ELF-1 (cell line): Measurements from ENCODE around the gene HAUS7.

Experiments used
- DNase-seq: peaks from one replicate; pipeline ENCODE4 v3.0.0-alpha.2; 2016; ENCODE audit warnings: low read depth, low spot score

HAUS7 gene

DNA sequence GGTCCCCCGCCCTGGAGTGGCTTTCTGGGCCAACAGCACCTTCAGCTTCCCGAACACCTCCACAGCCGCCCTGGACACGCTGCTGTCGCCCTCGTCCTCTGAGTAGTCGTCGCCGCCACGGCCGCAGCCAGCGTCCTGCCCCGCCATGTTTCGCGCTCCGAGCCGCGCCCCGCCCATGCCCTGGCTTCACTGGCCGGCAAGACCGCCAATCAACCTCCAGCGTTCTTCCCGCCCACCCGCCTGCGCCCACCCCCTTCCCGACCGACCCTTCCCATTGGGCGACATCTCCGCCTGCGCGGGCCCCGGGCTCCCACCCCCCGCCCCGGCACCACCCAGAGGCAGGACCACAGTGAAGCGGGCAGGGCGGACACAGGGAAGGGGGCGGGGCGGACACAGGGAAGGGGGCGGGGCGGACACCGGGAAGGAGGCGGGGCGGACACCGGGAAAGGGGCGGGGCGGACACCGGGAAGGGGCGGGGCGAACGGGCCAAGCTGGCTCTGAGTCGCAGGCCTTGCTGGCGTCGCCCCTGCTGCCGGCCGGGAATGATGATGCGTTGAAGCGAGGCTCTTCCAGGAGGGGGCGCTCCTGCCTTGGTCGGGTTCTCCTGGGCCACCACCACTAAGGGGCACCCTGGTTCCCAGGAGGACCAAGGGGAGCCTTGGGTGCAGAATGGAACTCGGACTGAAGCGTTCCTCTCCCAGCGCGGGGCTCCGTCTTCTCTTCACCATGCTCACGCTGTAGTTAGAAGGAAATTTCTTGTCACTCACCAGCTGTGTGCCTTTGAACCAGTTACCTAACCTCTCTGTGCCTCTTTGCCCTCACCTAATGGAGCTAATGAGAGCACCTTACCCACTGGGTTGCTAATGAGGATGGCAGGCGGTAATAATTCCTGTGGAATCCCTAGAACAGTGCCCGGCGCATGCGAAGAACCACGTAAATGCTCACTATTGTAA, at the start of gene HAUS7:
TSS of gene HAUS7 (minus strand) at position 166 of the 953 bp plus-strand sequence. CDS start at position 147, 19 bp downstream.
- DNase-seq = peak; percentile 98

DNA sequence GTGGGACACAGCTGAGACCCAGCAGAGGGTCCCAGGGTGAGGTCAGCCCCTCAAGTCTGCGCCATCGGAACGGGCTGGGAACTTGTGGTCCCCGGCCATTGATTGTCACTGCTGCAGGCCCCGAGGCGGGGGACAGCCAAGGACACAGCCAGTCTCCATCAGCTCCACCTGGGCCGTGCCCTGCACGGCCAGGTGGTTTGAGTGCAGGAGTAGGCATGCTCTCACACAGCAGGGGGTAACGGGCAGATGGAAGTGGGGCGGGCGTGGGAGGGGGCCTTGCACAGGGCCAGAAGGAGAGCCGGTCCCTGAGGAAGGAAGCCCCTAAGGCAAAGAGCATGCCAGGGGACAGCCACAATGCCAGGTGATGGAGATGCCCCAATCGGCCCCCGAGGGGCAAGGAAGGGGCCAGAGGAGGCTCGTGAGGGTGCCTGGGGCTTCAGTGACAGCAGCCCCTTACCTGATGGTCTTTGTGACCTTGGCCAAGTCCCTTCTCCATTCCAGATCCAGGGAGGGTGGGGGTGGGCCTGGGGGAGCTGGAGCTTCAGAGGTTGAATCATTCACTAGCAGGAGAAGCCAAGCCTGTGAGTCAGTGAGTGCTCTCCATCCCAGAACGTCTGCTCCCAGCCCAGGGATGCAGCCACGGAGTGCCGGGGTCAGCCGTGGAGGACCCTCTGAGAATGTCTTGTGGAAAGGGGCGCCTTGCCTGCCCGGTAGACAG, 49.4 kb upstream of the HAUS7 start:
- no peak for DNase-seq

DNA sequence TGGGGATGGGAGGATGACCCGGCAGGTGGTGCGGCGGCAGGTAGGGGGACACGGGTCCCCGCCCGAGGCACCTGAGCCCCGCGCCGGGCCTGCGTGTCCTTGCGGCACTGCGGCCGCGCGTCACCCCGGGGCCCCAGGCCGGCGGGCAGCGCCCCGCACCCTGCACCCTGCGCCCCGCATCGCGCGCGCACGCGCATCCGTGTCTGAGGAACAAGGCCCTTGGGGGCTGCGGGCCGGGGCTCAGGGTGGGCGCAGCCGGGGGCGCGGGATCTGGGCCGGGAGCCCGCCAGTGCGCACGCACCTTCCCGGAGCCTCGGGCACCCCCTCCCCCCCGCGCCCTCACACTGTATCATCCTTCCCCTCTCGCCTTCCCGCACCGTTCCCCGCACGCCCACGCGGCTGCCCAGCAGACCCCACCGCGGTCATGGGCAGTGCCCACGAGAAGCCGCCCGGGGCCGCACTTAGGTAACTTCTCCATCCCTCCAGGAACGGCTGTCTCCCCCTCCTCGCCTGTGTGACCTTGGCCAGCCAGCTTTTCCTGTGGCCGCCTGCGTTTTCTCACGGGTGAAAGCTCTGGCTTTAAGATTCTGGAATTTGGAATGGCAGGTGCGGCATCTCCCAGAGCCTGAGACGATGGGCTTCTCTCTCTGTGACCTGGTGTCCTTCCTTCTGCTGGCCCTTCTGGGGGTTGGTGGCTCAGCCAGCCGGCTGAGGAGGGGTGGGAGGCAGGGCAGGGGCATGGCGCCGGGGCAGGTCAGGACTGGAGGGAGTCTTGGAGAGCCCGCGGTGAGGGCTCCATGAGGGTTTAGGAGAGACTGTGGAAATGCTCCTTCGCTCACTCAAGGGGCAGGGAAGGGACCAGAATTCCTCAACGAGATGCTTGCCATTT, 47.8 kb upstream of the HAUS7 start:
- DNase-seq = no peak

DNA sequence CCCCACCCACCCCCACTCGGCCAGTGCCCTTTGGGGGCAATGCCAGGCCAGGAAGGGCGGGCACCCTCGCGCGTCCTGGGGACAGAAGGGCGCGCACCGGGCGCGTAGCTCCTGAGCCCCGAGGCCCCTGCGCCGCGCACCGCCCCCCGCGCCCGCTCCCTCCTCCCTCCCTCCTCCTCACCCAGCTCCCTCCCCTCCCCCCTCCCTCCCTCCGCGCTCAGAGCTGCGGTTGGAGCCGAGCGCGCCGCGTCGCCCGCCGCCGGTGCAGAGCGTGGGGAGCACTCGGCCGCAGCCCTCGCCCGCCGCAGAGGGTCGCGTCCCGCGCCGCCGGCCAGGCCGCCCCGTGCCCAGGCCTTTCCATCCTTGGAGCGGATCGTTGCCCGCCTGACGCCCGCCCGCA, 47.0 kb upstream of the HAUS7 start, which contains the start of gene ATP2B3:
TSS of gene ATP2B3 (plus strand) at position 220 of the 400 bp plus-strand sequence. CDS start 18,606 bp downstream, outside the sequence.
- no peak for DNase-seq

DNA sequence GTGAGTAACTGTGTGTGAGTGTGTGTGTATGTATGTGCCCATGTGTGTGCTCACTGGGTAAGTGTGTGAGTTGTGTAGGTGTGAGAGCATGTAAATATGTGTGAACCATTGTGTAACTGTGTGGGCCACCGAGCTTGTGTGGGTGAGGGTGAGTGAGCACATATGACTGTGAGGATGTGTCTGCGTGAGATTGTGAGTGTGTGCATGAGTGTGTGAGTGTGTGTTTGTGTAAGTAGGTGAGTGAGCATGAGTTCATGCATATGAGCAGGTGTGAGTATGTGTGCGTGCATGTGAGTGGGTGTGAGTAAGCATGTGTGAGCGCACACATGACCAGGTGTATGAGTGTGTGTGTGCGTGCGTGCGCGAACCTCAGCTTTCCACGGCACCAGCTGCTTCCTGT, 45.7 kb upstream of the HAUS7 start:
- no peak for DNase-seq

DNA sequence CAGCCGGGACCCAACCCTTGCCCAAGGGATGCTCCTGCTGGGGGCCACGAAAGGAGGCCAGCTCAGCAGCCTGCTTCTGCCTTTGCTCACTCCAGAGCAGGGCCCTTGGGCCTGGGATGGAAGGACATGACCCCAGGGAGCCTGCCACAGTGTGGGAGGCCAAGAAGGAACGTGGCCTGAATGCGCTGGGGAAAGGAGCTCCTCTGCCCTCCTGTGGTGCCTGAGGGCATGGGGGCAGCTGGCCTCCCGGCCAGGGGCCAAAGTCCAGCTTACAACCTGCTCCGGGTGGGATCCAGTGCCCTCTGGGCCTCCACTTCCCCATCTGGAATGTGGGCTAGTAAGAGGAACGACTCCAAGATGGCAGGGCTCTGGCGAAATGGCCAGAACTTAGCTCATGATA, 45.1 kb upstream of the HAUS7 start:
- no peak for DNase-seq

DNA sequence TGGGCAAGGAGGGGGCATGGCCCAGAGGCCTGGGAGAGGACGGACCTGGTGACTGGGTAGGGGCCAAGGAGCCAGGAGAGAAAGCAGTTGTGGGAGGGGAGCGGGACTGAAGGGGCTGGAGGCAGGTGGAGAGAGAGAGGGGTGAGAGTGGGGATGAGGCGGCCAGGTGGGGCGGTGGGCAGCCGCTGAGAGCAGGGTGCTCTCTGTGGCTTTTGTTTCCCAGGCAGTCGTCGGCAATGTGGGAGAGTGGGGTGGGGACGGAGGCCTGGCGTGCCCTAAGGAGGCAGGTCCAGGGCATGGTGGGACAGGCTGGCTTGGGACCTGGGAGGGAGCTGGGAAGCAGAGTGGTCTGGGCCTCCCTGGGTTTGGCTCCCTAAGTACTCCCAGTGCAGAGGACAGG, 43.9 kb upstream of the HAUS7 start:
- no peak for DNase-seq

DNA sequence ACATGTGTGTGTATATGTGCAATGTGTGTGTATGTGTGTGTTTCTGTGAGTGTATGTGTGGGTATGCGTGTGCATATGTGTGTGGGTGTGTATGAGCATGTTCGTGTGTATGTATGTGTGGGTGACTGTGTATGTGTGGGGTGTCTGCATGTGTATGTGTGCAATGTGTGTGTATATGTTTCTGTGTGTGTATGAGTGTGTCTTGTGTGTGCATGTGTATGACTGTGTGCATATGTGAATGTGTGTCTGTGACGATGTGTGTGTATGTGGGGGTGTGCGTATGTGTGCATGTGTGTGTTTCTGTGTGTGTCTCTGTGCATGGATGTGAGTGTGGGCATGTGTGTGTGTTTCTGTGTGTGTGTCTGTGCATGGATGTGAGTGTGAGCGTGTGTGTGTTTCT, 42.9 kb upstream of the HAUS7 start:
- no peak for DNase-seq

DNA sequence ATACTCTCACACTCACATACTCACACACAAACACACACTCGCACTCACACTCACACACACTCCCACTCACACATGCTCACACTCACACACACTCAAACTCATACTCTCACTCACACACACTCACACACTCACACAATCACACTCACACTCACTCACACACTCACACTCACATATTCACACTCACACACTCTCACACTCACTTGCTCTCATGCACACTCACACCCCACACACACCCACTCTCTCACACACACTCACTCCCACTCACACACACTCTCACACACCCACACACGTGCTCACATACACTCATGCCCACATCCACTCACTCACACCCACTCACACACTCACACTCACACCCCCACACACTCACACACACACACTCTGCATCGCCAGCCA, 42.1 kb upstream of the HAUS7 start:
- DNase-seq = no peak

DNA sequence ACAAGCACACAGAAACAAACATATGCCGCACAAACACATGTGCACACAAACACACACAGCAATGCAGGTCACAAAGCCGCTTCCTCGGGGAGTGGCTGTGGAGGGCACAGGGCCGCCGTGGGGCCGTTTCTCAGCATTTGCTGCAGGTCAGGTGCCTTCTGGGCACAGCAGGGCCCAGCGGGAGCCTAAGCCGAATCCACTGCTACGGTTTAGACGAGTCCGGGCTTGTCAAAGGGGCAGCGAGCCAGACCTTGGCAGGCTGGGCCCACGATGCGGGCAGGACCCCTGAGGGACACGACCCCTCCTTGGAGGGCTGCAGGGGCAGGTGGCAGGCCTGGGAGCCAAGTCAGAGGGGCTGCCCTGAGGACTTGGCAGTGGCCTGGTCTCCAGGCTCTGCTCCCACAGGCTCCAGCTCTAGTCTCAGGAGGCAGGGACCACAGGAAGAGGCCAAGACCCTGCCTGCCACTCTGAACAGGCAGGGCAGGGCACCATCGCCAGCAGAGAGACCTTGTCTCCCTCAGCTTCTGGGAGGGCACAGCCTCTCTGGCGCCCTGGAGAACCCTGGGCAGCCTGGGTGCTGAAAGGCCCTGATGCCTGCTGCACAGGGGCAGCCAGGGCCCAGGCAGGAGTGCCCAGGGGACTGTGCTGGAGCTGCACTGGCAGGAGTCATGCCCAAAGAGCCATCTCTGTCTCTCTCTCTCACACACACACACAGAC, 41.6 kb upstream of the HAUS7 start:
- DNase-seq = no peak

DNA sequence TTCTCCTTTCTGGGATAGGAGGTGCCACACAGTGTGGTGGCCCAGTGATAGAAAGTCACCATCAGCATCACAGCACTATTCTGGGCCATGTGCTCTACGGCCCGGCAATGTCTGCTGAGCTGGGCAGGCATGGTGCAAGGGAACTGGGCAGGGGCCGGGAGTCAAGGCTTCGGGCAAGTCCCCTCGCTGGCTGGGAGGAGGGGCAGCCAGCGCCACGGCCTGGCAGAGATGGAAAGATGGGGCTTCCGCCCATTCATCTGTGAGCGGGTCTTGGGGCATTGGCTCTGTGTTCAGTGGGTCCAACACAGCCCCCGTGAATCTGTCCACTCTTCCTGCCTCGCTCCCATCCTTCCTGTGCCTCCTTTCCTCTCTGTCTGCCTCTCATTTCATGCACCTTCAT, 40.0 kb upstream of the HAUS7 start:
- DNase-seq = no peak

DNA sequence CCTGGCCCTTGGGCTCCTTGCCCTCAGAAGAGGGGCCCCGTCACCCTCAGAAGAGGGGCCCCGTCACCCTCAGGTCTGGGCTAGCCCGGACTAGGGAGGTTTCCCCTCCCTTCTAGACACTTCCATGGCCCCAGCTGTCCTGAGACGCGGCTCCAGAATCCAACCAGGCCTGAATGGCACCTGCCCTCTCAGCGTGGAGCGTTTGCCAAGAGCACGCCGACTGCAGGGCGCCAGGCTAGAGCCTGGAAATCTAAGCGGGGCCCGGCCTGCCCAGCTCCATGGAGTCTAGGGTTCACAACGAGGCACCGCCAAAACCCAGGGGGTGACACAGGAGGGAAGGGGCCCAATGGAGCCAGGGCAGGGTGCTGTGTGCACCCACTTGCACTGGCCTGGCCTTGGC, 39.2 kb upstream of the HAUS7 start:
- DNase-seq = no peak

DNA sequence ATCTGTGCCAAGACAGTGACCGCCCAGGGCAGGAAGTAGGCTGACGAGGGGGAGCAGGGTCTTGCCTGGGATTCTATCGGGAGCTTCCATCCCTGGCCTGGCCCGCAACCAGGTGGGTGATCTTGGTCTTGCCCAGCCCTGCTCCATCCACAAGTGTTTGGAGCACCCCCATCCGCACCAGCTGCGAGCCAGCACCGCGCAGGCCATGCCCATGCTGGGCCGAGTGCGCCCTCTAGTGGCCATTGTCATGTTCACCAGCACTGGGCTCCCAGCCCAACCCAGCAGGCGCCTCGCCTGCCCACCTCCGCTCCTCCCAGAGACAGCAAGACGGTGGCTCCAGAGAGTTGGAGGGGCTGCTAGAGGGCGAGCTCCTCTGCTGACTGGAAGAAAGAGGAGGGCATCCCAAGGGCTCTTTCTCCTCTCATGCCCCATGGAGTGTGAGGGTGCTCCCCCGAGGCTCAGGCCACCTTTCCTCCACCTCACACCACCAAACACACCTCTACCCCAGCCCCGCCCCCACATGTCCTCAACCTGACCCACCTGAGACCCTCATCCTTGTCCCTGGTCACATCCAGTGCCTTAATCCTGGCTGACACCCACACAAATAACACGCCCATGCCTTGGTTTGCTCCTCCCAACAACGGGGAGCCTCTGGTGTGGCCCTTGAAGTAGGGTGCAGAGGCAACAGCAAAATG, 37.3 kb upstream of the HAUS7 start:
- peak; percentile 93 for DNase-seq

DNA sequence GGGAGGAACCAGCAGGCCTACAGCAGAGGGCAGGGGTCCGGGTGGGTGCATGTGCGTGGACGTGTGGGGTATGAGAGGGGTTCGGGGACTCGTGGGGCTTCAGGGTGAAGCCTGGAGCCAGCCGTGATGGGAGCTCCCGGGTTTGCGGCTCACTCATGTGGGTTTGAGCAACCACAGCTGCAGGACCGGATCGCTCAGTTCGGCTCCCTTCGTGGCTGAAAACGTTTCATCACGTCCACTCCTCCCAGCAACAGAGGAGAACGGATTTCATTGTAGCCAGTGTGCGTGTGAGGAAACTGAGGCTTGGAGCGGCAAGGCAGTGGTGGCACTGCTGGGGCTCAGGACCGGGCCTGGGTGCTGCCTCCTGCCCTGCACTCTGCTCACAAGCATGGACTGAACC, 35.0 kb upstream of the HAUS7 start:
- DNase-seq = no peak

DNA sequence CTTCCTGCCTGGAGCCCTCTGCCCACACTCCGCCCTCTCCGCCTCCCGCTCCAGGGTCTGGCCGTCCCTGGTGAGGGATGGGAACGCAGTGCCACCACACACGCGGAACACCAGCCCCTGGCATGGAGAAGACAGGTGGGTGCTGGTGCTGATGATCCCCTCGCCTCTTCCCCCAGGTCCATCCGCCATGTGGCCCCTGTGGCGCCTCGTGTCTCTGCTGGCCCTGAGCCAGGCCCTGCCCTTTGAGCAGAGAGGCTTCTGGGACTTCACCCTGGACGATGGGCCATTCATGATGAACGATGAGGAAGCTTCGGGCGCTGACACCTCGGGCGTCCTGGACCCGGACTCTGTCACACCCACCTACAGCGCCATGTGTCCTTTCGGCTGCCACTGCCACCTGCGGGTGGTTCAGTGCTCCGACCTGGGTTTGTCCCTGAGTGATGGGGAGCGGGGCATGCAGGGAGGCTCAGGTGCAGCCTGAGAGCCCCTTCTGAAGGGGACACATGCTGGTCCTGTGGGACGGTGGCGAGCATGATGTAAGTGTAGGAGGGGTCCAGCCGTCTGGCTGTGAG, 34.2 kb upstream of the HAUS7 start:
- DNase-seq = no peak

DNA sequence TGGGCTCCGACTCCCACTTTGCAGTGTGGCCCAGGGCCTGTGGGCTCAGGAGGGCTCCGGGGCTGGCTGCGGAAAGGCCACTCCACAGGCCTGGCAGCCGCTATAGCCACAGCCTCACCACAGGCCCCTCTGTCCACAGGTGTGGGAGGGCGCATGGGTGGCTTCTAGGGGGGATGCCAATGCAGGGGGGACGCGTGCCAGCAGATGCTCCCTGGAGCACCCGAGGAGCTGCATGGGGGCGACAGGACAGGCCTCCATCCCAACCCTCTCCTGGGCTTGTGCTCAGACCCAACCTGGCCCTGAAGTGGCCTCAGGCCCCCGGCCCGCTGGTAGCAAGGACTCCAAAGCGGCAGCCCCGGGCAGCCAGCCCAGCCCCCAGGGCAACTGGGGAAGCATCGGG, 32.4 kb upstream of the HAUS7 start:
- DNase-seq = no peak

DNA sequence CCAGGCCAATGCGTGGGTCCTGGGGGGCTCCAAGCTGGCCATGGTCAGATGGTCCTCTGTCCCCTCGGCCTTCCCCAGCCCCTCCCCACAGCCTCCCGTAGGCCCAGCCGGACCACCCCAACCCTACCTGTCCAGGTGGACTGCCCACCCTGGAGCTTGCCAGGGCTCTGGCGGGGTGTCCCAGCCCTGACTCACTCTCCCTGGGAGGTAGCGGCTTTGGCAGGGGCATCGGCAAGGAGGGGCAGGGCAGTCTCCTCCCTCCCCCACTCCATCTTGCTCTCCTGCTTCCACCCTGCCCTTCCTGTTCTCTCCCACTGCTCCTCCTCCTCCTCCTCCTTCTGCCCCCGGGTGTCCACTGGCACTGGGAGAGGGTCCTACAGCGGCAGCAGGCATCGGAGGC, 31.8 kb upstream of the HAUS7 start:
- no peak for DNase-seq

DNA sequence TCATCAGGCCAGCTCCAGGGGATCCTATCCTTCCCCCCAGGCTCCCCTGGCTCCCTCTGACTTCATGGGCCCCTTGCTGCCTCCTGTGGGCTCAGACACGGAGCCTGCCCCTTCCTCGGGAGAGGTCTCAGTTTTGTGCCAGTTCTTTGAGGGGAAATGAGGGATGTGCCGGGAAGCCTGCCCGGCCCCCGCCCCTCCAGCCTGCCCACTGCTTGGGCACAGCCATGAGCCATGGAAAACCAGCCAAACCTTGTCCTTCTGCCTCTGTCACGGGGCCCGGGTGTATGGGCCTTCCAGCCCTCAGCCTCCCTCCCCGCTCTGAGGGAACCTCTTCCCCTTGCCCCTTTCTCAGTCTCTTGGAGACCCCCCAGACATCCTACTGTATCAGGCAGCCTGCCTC, 31.2 kb upstream of the HAUS7 start:
- DNase-seq = no peak

DNA sequence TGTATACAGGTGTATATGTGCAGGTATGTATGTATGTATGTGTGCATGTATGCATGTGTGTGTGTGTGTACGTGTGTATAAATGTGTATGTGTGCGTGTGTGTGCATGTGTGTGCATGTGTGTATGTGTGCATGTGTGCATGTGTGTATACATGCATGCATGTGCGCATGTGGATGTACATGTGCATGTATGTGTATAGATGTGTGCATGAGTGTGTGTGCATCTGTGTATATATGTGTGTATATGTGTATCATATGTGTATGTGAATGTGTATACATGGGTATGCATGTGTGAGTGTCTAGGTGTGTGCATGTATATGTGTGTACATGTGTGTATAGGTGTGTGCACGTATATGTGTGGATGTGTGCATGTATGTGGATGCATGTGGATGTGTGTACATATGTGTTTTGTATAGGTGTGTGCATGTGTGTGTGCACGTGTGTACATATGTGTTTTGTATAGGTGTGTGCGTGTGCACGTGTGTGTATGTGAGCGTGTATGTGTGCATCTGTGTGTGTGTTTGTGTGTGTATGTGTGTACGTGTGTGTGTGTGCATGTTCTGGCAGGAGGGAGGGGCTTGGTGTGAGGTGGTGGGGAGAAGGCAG, 30.4 kb upstream of the HAUS7 start:
- DNase-seq = no peak

DNA sequence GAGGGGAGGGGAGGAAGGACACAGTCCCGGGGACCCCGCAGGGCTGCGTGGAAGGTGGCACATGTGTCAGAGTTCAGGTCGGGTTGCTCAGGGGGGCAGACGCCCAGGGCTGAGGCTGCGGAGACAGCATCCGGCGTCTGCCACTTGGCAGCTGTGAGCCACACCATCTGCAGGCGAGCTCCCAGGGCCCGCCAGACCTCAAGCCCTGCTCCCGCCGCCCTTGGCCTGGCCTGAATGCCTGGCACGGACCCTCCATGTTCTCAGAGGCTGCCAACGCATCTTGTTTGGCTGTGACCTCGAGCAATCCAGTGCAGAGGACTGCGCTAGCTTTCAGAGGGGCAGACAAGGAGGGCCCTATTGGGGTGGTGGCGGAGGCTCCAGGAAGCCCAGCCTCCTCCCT, 29.5 kb upstream of the HAUS7 start:
- no peak for DNase-seq
